ENCODE data around the gene MAN2B2. TPM values are rescaled to one million over a fixed set of nuclear protein-coding genes. Genes with fewer than 3 reads are reported as not detected.

MAN2B2 gene
- total and polyA plus RNA-seq, 9 of the 15 experiments (the other 6 are each of a cell fraction or from before 2014, with no cell fraction given): 0.21 to 8.8 (median 3.7) TPM

GRCh38 chr4:6586715-6587325, 11.8 kb downstream of the MAN2B2 start:
- Histone ChIP-seq H3K27me3 (ENCODE audit: control insufficient read depth in 2 of 2, insufficient read depth in 2 of 2, low read length in 2 of 2) (no peaks in the 10 kb centered on the region), H3K4me2 (ENCODE audit: insufficient read depth, low read length) (no peak overlapping the region), H2AFZ (ENCODE audit: low read depth, low read length) (no peak overlapping the region), H3K4me1 (replicated peaks in 1 of 2; ENCODE audit: control insufficient read depth in 2 of 2, insufficient read depth in 2 of 2, low read length in 2 of 2) (peaks cover 3 to 12% of the 10 kb centered on the region in 2 experiments; a peak in 4 of 5 replicates), H3K79me2 (ENCODE audit: control insufficient read depth, insufficient read depth, low read length) (no peaks in the 10 kb centered on the region), H3K9ac (ENCODE audit: insufficient read depth in 1 of 2, low read depth in 2 of 2, low read length in 2 of 2) (no peak overlapping the region), H3K9me1 (ENCODE audit: control insufficient read depth, insufficient read depth, low read length) (no peaks in the 10 kb centered on the region), H3K9me3 (replicated peaks; ENCODE audit: control insufficient read depth, insufficient read depth, low read depth, low read length) (0 out of 2 replicates have a peak, but pooled peaks cover 3% of the 10 kb centered on the region), H4K20me1 (replicated peaks; ENCODE audit: control insufficient read depth, insufficient read depth, low read length) (no peaks in the 10 kb centered on the region), H3K4me3 (no peak overlapping the region), H3K36me3 (ENCODE audit: control insufficient read depth, insufficient read depth, low read length) (no peaks in the 10 kb centered on the region; the same call in 2 of the 3 replicates), H3K27ac (ENCODE audit: extremely low read depth, low read depth, low read length) (no peak overlapping the region)
- FAIRE-seq (no peak), ATAC-seq (no peak), DNase-seq (ENCODE audit: extremely low read depth in 1 of 4, low spot score in 3 of 4) (no peak)
- 66% methylated on average over 21 of the region's 26 CpGs for WGBS (ENCODE audit: insufficient coverage, low coverage, missing lambda C conversion rate)
- POLR2A ChIA-PET: interaction anchor here (0.5 to 1.8 kb wide), 3 partner anchors 11 to 106 kb away, joined by 3 to 5 read pairs (median 3); partner anchors contain the start of gene MAN2B2
- CTCF ChIA-PET (ENCODE audit: low intra/inter-chr PET ratio): no interaction called here
- in situ Hi-C loops (cut with MboI): no loop called here
- intact Hi-C loops (cut with micrococcal nuclease): no loop called here
- TF ChIP-seq STAT5B (CRISPR knock-in tag; IDR thresholded peaks at IDR 0.05): no peak
- TF ChIP-seq ILK (tag; IDR thresholded peaks at IDR 0.05; ENCODE audit: borderline replicate concordance, low read depth): no peak
- no peak for TF ChIP-seq HOXB6 (CRISPR knock-in tag; IDR thresholded peaks at IDR 0.05; ENCODE audit: borderline replicate concordance)
- TF ChIP-seq, protein P1, sequence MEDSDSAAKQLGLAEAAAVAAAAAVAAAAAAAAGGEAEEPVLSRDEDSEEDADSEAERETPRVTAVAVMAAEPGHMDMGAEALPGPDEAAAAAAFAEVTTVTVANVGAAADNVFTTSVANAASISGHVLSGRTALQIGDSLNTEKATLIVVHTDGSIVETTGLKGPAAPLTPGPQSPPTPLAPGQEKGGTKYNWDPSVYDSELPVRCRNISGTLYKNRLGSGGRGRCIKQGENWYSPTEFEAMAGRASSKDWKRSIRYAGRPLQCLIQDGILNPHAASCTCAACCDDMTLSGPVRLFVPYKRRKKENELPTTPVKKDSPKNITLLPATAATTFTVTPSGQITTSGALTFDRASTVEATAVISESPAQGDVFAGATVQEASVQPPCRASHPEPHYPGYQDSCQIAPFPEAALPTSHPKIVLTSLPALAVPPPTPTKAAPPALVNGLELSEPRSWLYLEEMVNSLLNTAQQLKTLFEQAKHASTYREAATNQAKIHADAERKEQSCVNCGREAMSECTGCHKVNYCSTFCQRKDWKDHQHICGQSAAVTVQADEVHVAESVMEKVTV (CRISPR knock-in tag; IDR thresholded peaks at IDR 0.05): no peak
- TF ChIP-seq, protein P2, sequence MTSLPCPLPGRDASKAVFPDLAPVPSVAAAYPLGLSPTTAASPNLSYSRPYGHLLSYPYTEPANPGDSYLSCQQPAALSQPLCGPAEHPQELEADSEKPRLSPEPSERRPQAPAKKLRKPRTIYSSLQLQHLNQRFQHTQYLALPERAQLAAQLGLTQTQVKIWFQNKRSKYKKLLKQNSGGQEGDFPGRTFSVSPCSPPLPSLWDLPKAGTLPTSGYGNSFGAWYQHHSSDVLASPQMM (CRISPR knock-in tag; IDR thresholded peaks at IDR 0.05): no peak
- no peak for TF ChIP-seq MYBL2 (IDR thresholded peaks at IDR 0.05; ENCODE audit: low read depth)
- no peak for TF ChIP-seq MYBL2 (CRISPR knock-in tag; IDR thresholded peaks at IDR 0.05; ENCODE audit: borderline replicate concordance)
- no peak for TF ChIP-seq ZNF79 (CRISPR knock-in tag; IDR thresholded peaks at IDR 0.05; ENCODE audit: low read depth)
- no peak for TF ChIP-seq YY1 (IDR thresholded peaks at IDR 0.05; ENCODE audit: borderline replicate concordance in 1 of 3, control insufficient read depth in 1 of 3, extremely low read depth in 1 of 3, insufficient read depth in 3 of 3, insufficient read length in 1 of 3, insufficient replicate concordance in 2 of 3, low read depth in 1 of 3, low read length in 2 of 3)
- TF ChIP-seq SREBF2 (CRISPR knock-in tag; IDR thresholded peaks at IDR 0.05): no peak
- no peak for TF ChIP-seq SOX6 (IDR thresholded peaks at IDR 0.05)
- TF ChIP-seq PTTG1 (tag; IDR thresholded peaks at IDR 0.05; ENCODE audit: low read depth): no peak
- TF ChIP-seq MECOM (CRISPR knock-in tag; IDR thresholded peaks at IDR 0.05): no peak
- TF ChIP-seq MAZ (CRISPR knock-in tag; conservative IDR thresholded peaks at IDR 0.05 in 1 of 2, IDR thresholded peaks at IDR 0.05 in 1 of 2): no peak
- TF ChIP-seq ELF2 (CRISPR knock-in tag; IDR thresholded peaks at IDR 0.05): no peak
- TF ChIP-seq CBX8 (IDR thresholded peaks at IDR 0.05; ENCODE audit: borderline replicate concordance, extremely low read depth, low read depth, low read length, poor library complexity, severe bottlenecking): no peak
- no peak for TF ChIP-seq VEZF1 (CRISPR knock-in tag; IDR thresholded peaks at IDR 0.05)
- no peak for TF ChIP-seq GATA2 (CRISPR knock-in tag; IDR thresholded peaks at IDR 0.05)
- TF ChIP-seq MCM3 (IDR thresholded peaks at IDR 0.05): no peak
- BruUV-seq (replicated peaks): no TSS peak

All from K562 (cell line).